Activated CD4-positive, CD25-positive, alpha-beta regulatory T cell treated with anti-CD3 and anti-CD28 coated beads, Interleukin-2, amount 50 U/mL, for 16 hours (primary cell): ENCODE measurements around the gene YJEFN3.

Experiments used
- DNase-seq: peaks from one replicate; pipeline ENCODE4 v3.0.0-alpha.2; 2020; ENCODE audit warnings: low read depth, low spot score

YJEFN3 gene

DNA sequence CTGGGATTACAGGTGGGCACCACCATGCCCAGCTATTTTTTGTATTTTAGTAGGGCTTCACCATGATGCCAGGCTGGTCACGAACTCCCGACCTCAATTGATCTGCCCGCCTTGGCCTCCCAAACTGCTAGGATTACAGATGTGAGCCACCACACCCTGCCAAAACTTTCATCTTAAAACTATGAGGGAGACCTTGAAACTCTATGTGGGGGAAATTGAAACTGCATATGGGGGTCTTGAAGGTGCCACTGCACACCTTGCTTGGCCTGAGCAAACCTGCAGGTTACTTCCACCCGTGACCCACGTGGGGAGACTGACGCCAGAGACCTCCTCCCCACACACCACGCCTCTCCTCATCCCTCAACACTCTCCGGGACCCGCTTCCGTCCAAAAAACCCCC, 25.0 kb downstream of the YJEFN3 start:
- no peak for DNase-seq

DNA sequence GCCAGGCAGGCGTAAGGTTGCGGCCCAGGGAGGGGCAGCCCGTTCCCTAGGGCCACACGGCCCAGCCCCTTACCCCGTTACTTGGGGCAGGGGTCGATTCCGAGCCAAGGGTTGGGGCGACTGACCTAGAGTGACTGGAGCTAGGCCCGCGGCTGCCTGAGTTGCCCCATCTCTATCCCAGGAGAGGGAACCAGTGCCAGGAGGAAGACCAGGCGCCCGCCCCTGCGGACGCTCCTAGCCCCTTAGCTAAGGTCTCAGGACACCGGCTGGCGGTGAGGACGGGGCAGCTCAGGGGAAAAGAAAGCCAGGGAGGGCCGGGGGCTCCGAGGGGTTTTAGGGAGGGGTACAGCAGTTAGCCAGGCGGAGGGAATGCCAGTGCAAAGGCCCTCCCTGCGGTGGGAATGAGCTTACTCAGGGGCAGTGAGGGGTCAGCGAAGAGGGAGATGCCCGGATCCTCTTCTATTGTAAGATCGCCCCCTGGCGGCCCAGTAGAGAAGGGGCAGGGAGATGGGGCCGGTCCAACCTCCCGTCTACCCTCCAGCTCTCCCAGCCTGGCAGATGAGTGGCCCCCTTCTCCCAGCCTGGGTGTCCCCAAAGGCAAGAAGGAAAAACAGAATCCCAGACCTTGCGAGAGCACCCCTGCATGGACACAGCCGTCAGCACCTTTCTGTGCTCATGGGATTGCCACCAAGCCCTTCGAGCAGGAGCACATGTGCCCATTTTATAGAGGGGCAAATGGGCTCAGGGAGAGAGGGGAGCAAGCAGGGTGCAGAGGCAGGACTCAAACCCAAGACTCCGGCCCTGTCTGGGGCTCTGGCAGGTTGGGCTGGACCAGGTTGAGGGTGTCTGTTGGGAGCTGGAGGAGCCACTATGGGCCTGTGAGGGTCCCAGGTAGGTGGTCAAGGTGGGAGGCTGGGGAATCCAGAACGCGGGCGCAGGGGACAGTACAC, 25.6 kb downstream of the YJEFN3 start:
- DNase-seq: peak; percentile 36

DNA sequence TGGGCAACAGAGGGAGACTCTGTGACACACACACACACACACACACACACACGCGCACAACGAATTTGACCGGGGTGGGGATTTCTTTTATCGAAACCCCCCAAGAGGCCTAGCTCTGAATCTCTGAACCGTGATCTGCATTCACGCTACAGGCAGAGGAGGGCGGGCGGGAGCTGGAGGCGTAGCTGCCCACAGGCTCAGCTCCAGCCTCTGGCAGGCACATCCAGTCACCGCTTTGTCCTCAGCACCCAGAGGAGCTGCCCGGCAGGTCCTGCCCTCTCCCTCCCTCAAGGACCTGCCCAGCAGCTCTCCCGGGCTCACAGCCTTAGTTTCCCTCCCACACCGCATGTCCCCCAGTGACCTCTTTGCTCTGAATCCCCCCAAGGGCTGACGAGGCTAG, 29.3 kb downstream of the YJEFN3 start:
- no peak for DNase-seq

- DNase-seq: no peak
Measured at GRCh38 chr19:19558636-19559035, 29.9 kb downstream of the YJEFN3 start.

DNA sequence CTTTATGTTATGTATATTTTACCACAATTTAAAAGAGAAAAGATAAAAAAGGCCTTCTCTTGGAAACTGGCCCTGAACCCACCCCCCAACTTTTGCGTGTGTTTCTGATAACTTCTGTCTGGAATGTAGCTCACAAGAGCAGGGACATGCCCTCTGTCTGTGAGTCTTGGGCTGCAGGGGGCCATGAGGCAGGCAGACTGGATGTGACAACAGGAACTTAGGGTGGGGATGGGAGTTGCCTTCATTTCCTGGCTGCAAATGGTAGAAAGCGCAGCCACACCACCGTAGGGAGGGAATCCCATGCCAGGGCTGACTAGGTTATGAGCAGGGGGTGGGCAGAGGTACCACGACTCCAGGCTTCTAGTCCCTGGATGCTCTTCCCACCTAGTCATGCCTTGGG, 31.2 kb downstream of the YJEFN3 start:
- DNase-seq: no peak

DNA sequence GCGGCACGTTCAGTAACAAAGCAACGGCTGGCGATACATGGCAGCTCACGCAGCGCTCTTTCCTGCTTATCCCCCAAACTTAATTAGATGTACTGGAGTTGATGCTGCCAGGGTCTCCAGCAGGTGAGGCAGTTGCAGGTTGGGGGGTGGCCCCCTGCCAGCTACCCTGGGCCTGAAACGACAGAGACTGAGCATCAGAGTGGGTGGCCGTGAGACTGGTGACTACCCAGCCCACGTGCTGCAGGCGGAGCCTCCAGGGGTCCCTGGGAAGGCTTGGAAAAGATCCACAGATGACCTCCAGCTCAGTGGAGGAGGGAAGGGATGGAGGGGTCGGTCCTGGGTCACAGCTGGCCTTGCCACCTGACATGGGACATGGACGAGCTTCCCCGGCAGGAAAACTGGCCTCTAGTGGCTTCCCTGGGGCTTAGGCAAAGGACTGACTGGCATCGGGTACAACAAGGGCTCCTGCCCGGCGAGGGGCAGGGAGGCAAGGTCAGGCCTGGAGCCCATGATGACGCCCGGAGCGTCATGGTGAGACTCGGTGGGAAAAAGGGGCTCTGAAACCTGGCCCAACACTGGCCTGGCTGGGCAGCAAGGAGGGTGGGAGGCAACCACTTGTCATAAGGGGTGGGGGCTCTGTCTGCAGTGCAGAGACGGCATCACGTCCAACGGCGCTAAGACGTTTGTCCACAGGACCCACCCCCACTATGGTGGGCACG, 33.4 kb downstream of the YJEFN3 start:
- DNase-seq: no peak

DNA sequence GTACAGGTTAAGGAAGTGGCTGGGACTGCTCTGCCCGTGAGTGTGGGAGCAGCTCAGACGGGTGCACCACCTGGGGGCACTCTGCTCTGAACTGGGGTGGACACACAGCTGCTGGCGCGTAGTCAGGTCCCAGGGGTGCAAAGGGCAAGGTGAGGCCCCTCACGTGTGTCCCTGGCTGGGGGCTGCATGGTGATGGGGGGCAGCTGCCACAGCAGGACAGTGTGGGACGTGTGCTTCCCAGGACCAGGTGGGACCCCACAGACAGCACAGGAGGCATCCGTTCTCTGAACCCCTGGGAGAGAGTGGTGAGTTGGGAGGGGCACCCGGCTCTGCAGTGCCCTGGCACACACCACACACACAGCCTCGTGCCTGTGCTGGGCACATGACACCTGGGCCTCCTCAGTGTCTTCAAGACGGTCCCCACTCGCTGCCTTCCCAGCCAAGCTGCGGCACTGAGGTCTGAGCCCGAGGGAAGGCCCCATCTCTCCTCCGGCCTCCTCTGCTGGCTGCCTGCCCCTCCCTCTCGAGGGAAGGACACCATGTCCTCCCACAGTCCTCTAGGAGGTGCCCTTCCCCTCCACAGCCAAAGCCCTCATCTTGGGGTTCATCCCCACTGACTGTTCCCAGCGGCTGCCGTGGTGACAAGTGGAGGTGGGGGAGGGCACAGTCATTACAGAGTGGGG, 34.1 kb downstream of the YJEFN3 start:
- DNase-seq: no peak

DNA sequence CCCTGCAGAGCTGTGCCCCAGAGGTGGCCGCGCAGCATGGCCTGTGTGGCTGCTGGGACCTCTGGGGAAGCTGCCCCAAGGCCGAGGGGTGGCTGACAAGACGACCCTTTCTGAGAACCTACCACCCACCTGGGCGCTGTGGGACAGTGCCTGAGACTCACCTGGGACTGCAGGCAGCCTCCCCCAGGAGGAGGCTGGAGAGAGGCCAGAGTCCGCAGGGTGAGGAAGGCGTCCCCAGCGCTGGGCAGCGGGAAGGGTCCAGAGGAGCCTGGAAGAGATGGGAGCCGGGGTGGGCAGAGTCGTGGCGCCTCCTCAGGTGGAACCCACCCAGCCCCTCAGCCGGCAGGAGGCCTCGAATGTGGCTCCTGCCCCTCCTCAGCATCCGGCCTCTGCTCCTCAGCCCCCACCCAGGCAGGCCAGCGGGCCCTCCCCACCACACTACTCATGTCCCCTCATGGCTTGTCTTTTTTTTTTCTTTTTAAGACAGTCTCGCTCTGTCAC, 34.7 kb downstream of the YJEFN3 start:
- no peak for DNase-seq

DNA sequence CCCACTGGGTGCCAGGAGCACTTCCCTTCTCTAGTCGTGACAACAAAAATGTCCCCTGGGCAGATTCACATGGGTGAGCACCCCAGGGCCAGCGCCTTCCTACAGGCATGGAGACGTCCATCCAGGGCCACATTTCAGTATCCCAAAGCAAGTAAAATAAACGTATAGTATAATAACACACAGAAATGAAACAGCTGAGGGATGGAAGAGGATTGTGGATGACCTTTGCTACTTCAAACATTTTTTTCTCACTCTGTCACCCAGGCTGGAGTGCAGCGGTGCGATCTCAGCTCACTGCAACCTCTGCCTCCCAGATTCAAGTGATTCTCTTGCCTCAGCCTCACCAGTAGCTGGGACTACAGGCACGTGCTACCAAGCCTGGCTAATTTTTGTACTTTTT, 37.6 kb downstream of the YJEFN3 start:
- DNase-seq: no peak

DNA sequence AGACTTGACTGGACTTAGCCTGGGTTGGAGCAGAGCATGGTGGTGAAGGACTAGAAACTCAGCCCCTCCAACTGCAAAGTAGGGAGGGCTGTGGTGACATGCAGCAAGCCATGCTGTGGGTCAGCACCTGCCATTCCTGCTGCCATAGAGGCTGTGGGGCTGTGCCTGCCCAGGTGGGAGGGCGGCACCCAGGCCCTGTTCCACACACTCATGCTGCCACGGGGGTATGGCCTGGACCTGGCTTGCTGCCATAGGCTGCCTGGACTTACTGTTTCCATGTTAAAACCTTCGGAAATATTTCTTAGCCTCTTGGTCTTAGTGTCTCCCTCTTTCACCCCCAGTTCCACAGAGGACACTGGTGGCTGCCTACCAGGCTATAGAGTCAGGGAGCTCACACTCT, 38.7 kb downstream of the YJEFN3 start:
- no peak for DNase-seq

DNA sequence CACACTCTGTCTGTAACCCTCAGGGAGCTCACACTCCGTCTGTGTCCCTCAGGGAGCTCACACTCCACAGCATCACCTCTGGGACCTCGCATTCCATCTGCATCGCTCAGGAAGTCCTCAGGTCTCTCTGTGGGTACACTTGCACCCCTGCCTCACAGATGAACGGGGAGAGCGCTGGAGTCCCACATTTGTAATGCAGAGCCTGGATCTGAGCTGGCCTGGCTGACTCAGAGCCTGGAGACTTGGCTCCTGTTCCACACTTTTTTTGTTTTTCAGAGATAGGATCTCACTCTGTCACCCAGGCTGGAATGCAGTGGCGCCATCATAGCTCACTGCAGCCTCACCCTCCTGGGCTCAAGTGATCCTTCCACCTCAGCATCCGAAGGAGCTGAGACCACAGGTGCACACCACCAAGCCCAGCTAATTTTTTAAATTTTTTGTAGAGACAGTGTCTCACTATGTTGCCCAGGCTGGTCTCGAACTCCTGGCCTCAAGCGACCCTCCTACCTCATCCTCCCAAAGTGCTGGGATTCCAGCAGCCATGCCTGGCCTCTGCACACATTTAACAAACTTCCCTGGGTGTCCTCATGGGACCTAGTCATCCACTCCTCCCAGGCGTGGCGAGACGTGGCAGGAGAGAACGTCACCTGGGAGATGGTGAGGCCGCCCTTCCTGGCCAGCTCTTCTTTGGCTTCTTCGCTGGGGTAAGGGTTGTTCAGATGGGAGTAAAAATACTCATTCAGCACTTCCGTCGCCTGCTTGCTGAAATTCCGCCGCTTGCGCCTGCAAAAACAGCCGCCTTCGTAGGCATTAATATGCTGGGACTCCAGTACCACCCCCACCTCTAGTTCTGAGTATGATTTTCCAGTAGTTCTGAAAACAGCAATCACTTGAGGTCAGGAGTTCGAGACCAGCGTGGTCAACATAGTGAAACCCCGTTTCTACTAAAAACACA, 40.4 kb downstream of the YJEFN3 start:
- no peak for DNase-seq

- DNase-seq: no peak
Measured at GRCh38 chr19:19570571-19570970, 41.9 kb downstream of the YJEFN3 start.

GRCh38 chr19:19571071-19571786, 42.5 kb downstream of the YJEFN3 start:
- DNase-seq: no peak

- no peak for DNase-seq
Measured at GRCh38 chr19:19575411-19575810, 46.7 kb downstream of the YJEFN3 start.

- DNase-seq: no peak
Measured at GRCh38 chr19:19578252-19578651, 49.5 kb downstream of the YJEFN3 start.

- DNase-seq: no peak
Measured at GRCh38 chr19:19579533-19580361, 51.0 kb downstream of the YJEFN3 start.

GRCh38 chr19:19580418-19580817, 51.7 kb downstream of the YJEFN3 start:
- no peak for DNase-seq

DNA sequence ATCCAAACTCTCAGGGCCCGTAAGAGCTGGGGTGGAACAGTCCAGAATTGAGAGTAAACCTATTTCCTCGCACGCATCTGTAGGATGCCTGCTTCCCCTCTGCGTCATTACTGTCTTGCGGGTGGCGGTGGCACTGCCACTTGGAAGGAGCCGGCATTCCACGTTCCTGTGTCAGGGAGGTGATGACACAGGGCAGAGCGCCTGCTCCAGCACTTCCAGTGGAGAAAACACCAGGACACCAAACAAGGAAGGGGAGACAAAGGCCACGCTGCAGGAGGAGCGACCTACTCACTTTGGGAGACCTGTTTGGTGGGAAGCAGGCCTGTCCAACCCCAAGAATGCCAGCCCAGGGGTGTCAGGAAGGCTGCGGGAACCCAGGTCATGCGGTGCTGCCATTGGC, 52.7 kb downstream of the YJEFN3 start:
- DNase-seq: no peak

DNA sequence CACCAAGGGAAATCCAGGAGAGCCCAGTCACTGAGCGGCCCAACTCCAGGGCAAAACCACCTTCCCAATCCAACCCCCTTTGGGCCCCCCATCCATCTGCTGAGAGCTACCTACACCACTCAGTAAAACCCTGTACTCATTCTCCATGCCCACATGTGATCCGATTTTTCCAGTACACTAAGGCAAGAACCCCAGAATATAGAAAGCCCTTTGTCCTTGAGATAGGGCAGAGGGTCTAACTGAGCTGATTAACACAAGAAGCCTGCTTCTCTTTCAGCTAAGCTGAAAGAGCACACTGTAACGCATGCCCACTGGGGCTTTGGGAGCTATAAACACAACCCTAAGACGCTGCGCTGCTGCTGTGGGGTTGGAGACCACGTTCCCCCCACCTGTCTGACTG, 53.8 kb downstream of the YJEFN3 start:
- no peak for DNase-seq
